CD4-positive, alpha-beta T cell (primary cell): ENCODE measurements around the gene FARSA. TPM values are rescaled to one million over a fixed set of nuclear protein-coding genes. Genes with fewer than 3 reads are reported as not detected.

Experiments
- ATAC-seq: fragments of 200-7000 bp; cut with Tn5 transposase; one replicate; pipeline ENCODE4 v1.10.0; 2022; ENCODE audit warnings: mild to moderate bottlenecking; ENCODE audit not compliant: poor library complexity
- CTCF ChIA-PET: fragments of 350-600 bp; sonication (Branson Sonifier 250); formaldehyde crosslinking; loops from one replicate; lab custom pipeline; 2021; ENCODE audit warnings: antibody characterized with exemption, inconsistent platforms; lab: Charles Lee
- POLR2A ChIA-PET: fragments of 350-600 bp; sonication (Branson Sonifier 250); formaldehyde crosslinking; loops from one replicate; lab custom pipeline; 2021; ENCODE audit warnings: antibody characterized with exemption, inconsistent platforms; lab: Charles Lee
- DNase-seq, 14 experiments: peaks; one replicate each; pipeline ENCODE4 v3.0.0-alpha.2; 2013 to 2020; ENCODE audit warnings: mixed read lengths in 2 of 14
- H3K27ac ChIP-seq, 2 donors: one replicate each; pipeline versions ENCODE4 v1.5.1 to v1.7.0; 2013; ENCODE audit warnings: low read length in 2 of 2, low read depth in 1 of 2, mild to moderate bottlenecking in 1 of 2
- H3K27me3 ChIP-seq, 2 experiments: 1 replicate in 1 of 2; 2 replicates in 1 of 2; pipeline versions ENCODE4 v1.6.1 to v1.7.0; 2013; ENCODE audit warnings: low read length in 2 of 2, control low read depth in 1 of 2, mild to moderate bottlenecking in 1 of 2, moderate library complexity in 1 of 2; ENCODE audit not compliant: insufficient read depth in 2 of 2, control insufficient read depth in 1 of 2
- H3K36me3 ChIP-seq: one replicate; pipeline ENCODE4 v1.6.1; 2013; ENCODE audit warnings: low read length, control low read depth; ENCODE audit not compliant: insufficient read depth
- H3K4me1 ChIP-seq: one replicate; pipeline ENCODE4 v1.6.1; 2013; ENCODE audit warnings: low read length, control low read depth; ENCODE audit not compliant: insufficient read depth
- H3K4me3 ChIP-seq: one replicate; pipeline ENCODE4 v1.5.1; 2013; ENCODE audit warnings: mild to moderate bottlenecking, low read length, moderate library complexity
- H3K9me3 ChIP-seq, 2 experiments: 1 replicate in 1 of 2; 2 replicates in 1 of 2; pipeline versions ENCODE4 v1.6.1 to v1.7.0; 2013; ENCODE audit warnings: low read length in 2 of 2, mild to moderate bottlenecking in 2 of 2, control low read depth in 1 of 2, moderate library complexity in 1 of 2; ENCODE audit not compliant: control insufficient read depth in 1 of 2, insufficient read depth in 1 of 2
- H3K27ac Mint-ChIP-seq: one replicate; pipeline ENCODE4 v1.8.0; 2020; ENCODE audit warnings: mixed read lengths
- H3K27me3 Mint-ChIP-seq: one replicate; pipeline ENCODE4 v1.8.0; 2021; ENCODE audit warnings: mixed read lengths
- H3K36me3 Mint-ChIP-seq: one replicate; pipeline ENCODE4 v1.8.0; 2021; ENCODE audit warnings: low read depth, mixed read lengths
- H3K4me1 Mint-ChIP-seq: one replicate; pipeline ENCODE4 v1.8.0; 2021; ENCODE audit warnings: low read depth, mixed read lengths
- H3K4me3 Mint-ChIP-seq: one replicate; pipeline ENCODE4 v1.8.0; 2020; ENCODE audit warnings: mild to moderate bottlenecking, mixed read lengths
- H3K9me3 Mint-ChIP-seq: one replicate; pipeline ENCODE4 v1.8.0; 2020; ENCODE audit warnings: mixed read lengths
- CTCF ChIP-seq: fragments of 200-600 bp; IDR thresholded peaks from one replicate; pipeline ENCODE4 v1.8.0; 2022; ENCODE audit warnings: antibody characterized with exemption, mild to moderate bottlenecking
- intact Hi-C, 2 experiments: fragments of 100-400 bp; cut with DNase I in 1 of 2; cut with micrococcal nuclease in 1 of 2; formaldehyde crosslinking; loops; one replicate each; pipeline versions ENCODE4 v1.15.1 to v1.9.0; 2023 to 2025; cut with DNase I, micrococcal nuclease
- total RNA-seq, 174 experiments: library from RNA in 2 of 174; stranded (reverse) in 2 of 174; gene quantifications; one replicate each; pipeline ENCODE4 v1.2.3 and lab custom pipeline; 2021 to 2026

FARSA gene
- total RNA-seq, 2 experiments from 2014 or later: 17.2 TPM

GRCh38 chr19:12896460-12896859, 37.1 kb downstream of the FARSA start:
- ATAC-seq: no peak
- no peak for DNase-seq
- Mint-ChIP-seq H3K36me3 (peaks cover 69% of the 10 kb centered on the region), H3K4me3 (no peak overlapping the region), H3K27me3 (no peaks in the 10 kb centered on the region), H3K27ac (no peak overlapping the region), H3K9me3 (no peaks in the 10 kb centered on the region), H3K4me1 (peaks cover 9% of the 10 kb centered on the region)
- H3K36me3 ChIP-seq: peaks cover 61% of the 10 kb centered on the region
- H3K4me1 ChIP-seq: peaks cover 9% of the 10 kb centered on the region
- intact Hi-C loops: no loop called here
- H3K27ac ChIP-seq: no peak overlapping the region
- no peak for TF ChIP-seq CTCF
- CTCF ChIA-PET: no interaction called here
- no peaks in the 10 kb centered on the region for H3K9me3 ChIP-seq
- POLR2A ChIA-PET: interaction anchor here (1.0 kb wide), 1 partner anchor 37 kb away, joined by 3 read pairs; the partner anchor contains the start of gene FARSA
- no peaks in the 10 kb centered on the region for H3K27me3 ChIP-seq
- no peak overlapping the region for H3K4me3 ChIP-seq

DNA sequence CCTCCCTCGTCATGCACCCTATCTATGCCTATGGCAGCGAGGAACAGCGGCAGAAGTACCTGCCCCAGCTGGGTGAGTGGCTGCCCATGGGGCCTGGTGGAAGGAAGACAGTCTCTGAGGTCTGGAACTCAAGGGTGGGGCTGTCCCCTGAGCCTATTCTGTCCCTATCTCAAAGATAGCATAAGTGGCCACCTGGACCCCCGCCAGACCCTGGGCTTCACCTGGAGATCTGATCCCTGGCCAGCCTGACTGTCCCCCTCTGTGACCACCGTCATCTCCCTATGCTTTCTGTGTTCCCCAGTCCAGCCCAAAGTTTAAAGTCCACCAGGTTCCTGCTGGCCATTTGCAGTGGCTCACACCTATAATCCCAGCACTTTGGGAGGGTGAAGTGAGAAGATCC, 39.9 kb downstream of the FARSA start:
- intact Hi-C loops: loop anchor here in 1 of 2 experiments (2.0 kb wide), 1 partner anchor 19 kb away; no protein-coding TSS in a partner anchor

DNA sequence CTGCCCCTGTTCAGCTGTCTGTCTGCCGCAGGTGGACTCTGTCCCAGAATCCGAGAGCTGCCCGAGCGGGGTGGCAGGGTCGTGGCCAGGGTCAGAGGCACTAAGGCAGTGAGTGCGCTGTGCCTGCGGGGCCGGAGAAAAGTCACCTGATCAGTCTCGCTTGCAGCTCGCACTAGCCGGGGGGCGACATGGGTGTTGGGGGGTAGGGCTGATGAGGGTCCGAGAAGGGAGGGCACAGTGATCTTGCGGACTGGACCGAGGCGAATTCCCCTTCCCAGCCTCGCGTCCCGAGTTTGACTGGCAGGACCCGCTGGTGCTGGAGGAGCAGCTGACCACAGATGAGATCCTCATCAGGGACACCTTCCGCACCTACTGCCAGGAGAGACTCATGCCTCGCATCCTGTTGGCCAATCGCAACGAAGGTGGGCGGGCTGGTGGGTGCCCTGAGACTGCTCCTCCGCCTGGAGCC, 41.9 kb downstream of the FARSA start:
- CTCF ChIA-PET: interaction anchor here (0.7 to 2.6 kb wide), 5 partner anchors 28 to 170 kb away, joined by 3 to 17 read pairs (median 4); partner anchors contain the start of gene SYCE2
- TF ChIP-seq CTCF: no peak
- peaks cover 22% of the 10 kb centered on the region for H3K4me1 ChIP-seq
- intact Hi-C loops: loop anchor here (1.0 to 2.0 kb wide), 5 partner anchors 21 to 65 kb away; partner anchors contain the start of genes CALR (in 2 of the 2), FARSA (in 1 of the 2), GADD45GIP1 (in 1 of the 2) and SYCE2 (in 1 of the 2)
- H3K36me3 Mint-ChIP-seq: peaks cover 43% of the 10 kb centered on the region
- DNase-seq (peak in 1 of 14 experiments; percentile 47), ATAC-seq (no peak)
- peak overlapping the region; percentile 89 for H3K4me3 ChIP-seq
- no peaks in the 10 kb centered on the region for H3K27me3 ChIP-seq
- H3K27ac ChIP-seq: peak overlapping the region; percentile 67 to 68
- no peaks in the 10 kb centered on the region for H3K9me3 Mint-ChIP-seq
- peak overlapping the region; percentile 90 for H3K27ac Mint-ChIP-seq
- H3K27me3 Mint-ChIP-seq: no peaks in the 10 kb centered on the region
- H3K4me1 Mint-ChIP-seq: peaks cover 27% of the 10 kb centered on the region
- no peaks in the 10 kb centered on the region for H3K9me3 ChIP-seq
- POLR2A ChIA-PET: interaction anchor here (0.6 to 2.6 kb wide), 25 partner anchors 7 to 896 kb away, joined by 3 to 47 read pairs (median 5); partner anchors contain the start of genes CALR, DNASE2, FARSA and GADD45GIP1
- peaks cover 30% of the 10 kb centered on the region for H3K36me3 ChIP-seq
- peak overlapping the region; percentile 96 for H3K4me3 Mint-ChIP-seq

More for the DNA sequence above, 39.9 kb downstream of the FARSA start:
- no peak for ATAC-seq
- no peaks in the 10 kb centered on the region for H3K9me3 ChIP-seq
- no peak for TF ChIP-seq CTCF
- peak overlapping the region; percentile 17 for H3K27ac Mint-ChIP-seq
- ChIA-PET POLR2A (no interaction called here), CTCF (no interaction called here)
- H3K4me1 ChIP-seq: peaks cover 22% of the 10 kb centered on the region
- peaks cover 48% of the 10 kb centered on the region for H3K36me3 ChIP-seq
- H3K4me3 Mint-ChIP-seq: peak overlapping the region; percentile 80
- no peak overlapping the region for H3K4me3 ChIP-seq
- no peak overlapping the region for H3K27ac ChIP-seq
- DNase-seq: no peak
- peaks cover 26% of the 10 kb centered on the region for H3K4me1 Mint-ChIP-seq
- H3K27me3 Mint-ChIP-seq: no peaks in the 10 kb centered on the region
- H3K9me3 Mint-ChIP-seq: no peaks in the 10 kb centered on the region
- peaks cover 59% of the 10 kb centered on the region for H3K36me3 Mint-ChIP-seq
- H3K27me3 ChIP-seq: no peaks in the 10 kb centered on the region
